GM10266 (cell line): ENCODE data around the gene FSIP2.

Experiments used
- DNase-seq: peaks from one replicate; pipeline ENCODE4 v3.0.0; 2012; ENCODE audit errors: extremely low spot score
- TF ChIP-seq, protein P1 (sequence below): IDR thresholded peaks from 2 replicates; pipeline ENCODE4 v1.5.1; 2012; ENCODE audit warnings: mild to moderate bottlenecking, low read depth; ENCODE audit not compliant: control insufficient read depth, insufficient read depth; ENCODE audit errors: missing control alignments

FSIP2 gene

GRCh38 chr2:185745864-185746859 lies 7.6 kb downstream of the FSIP2 start:
- DNase-seq: no peak
- TF ChIP-seq, protein P1, sequence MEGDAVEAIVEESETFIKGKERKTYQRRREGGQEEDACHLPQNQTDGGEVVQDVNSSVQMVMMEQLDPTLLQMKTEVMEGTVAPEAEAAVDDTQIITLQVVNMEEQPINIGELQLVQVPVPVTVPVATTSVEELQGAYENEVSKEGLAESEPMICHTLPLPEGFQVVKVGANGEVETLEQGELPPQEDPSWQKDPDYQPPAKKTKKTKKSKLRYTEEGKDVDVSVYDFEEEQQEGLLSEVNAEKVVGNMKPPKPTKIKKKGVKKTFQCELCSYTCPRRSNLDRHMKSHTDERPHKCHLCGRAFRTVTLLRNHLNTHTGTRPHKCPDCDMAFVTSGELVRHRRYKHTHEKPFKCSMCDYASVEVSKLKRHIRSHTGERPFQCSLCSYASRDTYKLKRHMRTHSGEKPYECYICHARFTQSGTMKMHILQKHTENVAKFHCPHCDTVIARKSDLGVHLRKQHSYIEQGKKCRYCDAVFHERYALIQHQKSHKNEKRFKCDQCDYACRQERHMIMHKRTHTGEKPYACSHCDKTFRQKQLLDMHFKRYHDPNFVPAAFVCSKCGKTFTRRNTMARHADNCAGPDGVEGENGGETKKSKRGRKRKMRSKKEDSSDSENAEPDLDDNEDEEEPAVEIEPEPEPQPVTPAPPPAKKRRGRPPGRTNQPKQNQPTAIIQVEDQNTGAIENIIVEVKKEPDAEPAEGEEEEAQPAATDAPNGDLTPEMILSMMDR: no peak

GRCh38 chr2:185757356-185757755 lies 18.8 kb downstream of the FSIP2 start:
- TF ChIP-seq, protein P1: no peak
- DNase-seq: no peak

DNA sequence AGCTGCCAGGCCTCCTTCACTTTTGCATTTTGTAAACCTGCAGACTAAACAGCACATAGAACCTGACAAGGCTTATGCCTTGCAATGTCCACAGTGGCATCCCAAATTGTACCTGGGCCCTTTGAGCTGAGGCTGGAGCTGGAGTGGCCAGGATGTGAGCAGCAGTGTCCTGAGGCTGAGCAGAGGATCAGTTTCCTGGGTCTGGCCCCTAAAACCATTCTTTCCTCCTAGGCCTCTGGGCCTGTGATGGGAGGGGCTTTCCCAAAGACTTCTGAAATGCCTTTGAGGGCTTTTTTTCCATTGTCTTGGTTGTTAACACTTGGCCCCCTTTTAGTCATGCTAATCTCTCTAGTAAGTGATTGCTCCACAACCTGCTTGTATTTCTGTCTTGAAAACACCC lies 32.8 kb downstream of the FSIP2 start:
- TF ChIP-seq, protein P1: no peak
- DNase-seq: no peak

DNA sequence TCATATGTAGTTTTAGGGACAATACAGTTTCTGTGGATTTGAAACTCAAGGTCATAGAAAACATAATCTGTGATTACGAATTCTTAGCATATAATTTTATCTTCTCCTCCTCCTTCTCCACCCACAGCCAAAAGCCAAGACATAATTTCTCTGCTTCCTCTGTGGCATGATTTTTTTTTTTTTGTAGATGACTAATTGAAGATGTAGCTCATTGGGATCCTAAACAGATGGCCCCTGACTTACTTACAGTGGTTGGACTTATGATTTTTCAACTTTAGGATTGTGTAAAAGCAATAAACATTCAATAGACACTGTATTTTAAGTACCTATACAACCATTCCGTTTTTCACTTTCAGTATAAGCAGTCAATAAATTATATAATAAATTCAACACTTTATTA lies 42.3 kb downstream of the FSIP2 start:
- DNase-seq: no peak
- TF ChIP-seq, protein P1: no peak

DNA sequence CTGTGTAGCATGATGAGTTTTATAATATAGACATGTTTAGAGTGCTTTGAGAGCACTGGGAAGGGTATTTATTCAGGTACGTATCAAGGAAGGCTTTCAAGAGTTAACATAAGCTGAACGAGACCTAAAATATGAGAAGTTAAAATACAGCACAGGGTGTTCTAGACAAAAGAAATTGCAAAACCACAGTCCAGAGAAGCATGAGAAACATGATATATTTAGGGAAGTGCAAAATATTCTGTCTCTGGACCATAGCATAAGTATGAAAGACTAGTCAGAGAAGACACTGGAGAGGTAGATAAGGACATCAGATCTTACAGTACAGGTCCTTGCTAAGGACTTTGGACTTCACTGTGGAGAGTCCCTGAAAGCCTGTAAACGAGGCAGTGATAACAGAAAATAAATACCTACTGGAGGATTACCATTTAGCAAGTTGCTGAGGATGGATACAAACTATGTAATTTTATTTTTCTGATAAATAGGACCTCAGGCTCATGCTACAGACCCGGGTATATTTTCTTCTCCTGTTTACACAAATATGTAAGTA lies 43.7 kb downstream of the FSIP2 start:
- TF ChIP-seq, protein P1: no peak
- DNase-seq: no peak

GRCh38 chr2:185785156-185785555 lies 46.6 kb downstream of the FSIP2 start:
- DNase-seq: no peak
- TF ChIP-seq, protein P1: no peak
